ENCODE measurements around the gene DENND10. TPM values are rescaled to one million over a fixed set of nuclear protein-coding genes. Genes with fewer than 3 reads are reported as not detected.

The DENND10 gene
- total RNA-seq, 1 donor from 2014 or later, result 48.1 TPM

GRCh38 chr10:119162452-119163092 is 58.7 kb downstream of the DENND10 start:
- Mint-ChIP-seq H3K9me3 (no peaks in the 10 kb centered on the region), H3K27ac (ENCODE audit: unreplicated experiment) (peak overlapping the region; percentile 70), H3K27me3 (ENCODE audit: low read depth) (no peaks in the 10 kb centered on the region), H3K4me3 (peak overlapping the region; percentile 32), H3K36me3 (ENCODE audit: low read depth) (no peaks in the 10 kb centered on the region), H3K4me1 (peaks cover 28% of the 10 kb centered on the region)
- DNase-seq (ENCODE audit: low read depth, low spot score), result no peak
- TF ChIP-seq, protein P1, sequence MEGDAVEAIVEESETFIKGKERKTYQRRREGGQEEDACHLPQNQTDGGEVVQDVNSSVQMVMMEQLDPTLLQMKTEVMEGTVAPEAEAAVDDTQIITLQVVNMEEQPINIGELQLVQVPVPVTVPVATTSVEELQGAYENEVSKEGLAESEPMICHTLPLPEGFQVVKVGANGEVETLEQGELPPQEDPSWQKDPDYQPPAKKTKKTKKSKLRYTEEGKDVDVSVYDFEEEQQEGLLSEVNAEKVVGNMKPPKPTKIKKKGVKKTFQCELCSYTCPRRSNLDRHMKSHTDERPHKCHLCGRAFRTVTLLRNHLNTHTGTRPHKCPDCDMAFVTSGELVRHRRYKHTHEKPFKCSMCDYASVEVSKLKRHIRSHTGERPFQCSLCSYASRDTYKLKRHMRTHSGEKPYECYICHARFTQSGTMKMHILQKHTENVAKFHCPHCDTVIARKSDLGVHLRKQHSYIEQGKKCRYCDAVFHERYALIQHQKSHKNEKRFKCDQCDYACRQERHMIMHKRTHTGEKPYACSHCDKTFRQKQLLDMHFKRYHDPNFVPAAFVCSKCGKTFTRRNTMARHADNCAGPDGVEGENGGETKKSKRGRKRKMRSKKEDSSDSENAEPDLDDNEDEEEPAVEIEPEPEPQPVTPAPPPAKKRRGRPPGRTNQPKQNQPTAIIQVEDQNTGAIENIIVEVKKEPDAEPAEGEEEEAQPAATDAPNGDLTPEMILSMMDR (conservative IDR thresholded peaks at IDR 0.05), result no peak

DNA sequence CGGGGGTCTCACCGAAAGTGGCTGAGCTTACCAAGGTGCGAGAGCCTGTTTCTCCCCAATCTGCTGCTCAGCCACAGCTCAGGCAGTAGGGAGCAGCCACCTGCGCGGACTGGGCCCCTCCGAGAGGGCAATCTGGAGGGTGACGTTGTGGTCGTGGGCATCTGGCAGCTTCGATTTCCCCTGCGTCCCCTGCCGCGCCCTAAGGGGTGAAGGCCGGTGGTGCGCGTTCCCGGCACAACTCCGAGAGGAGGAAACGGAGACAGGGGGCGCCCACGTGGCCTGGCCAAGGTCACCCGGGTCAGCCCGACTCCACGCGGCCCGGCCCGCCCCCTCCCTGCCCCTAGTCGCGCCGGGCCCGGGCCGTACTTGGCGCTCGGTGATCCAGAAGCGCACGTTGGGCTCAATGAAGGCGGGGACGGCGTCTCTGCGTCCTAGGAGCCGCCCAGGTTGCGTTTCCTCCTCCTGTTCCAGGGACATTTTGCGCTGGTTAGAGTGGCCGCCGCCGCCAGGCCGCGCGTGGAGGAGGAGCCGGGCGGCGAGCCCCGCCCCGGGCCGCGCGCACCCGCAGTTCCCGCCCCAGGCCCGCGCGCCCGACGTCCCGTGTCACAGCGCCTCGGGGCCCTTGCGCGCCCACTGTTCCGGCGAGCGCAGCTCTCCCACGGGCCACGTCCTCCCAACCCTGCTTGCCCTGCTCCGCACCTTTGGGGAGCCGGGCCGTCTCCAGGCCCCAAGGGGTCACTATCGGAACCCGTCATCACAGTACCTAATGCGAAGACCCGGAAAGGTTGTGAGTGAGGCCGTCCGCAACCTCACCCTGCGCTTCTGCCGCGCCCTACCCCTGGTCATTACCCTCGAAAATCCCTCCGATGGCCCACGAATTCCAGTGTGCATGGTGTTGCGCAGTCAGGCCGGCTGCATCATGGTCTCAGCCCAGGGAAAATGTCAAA is 61.5 kb downstream of the DENND10 start, which contains the start of gene SFXN4:
SFXN4 (minus strand) TSS at position 544 of the 947 bp plus-strand sequence; CDS start at position 477, 67 bp downstream.
- Mint-ChIP-seq H3K27ac (ENCODE audit: unreplicated experiment) (peak within 1 kb of the TSS; percentile 87), H3K36me3 (ENCODE audit: low read depth) (peaks cover 11% of the 10 kb centered on the region), H3K27me3 (ENCODE audit: low read depth) (no peaks in the 10 kb centered on the region)

GRCh38 chr10:119166118-119166500 is 62.2 kb downstream of the DENND10 start:
- no peaks in the 10 kb centered on the region for H3K27me3 Mint-ChIP-seq (ENCODE audit: low read depth)
- peak overlapping the region; percentile 84 for H3K4me3 Mint-ChIP-seq
- TF ChIP-seq, protein P1 (conservative IDR thresholded peaks at IDR 0.05), result no peak
- no peaks in the 10 kb centered on the region for H3K9me3 Mint-ChIP-seq
- H3K36me3 Mint-ChIP-seq (ENCODE audit: low read depth), result peaks cover 11% of the 10 kb centered on the region
- no peak overlapping the region for H3K27ac Mint-ChIP-seq (ENCODE audit: unreplicated experiment)
- DNase-seq (ENCODE audit: low read depth, low spot score), result no peak
- peaks cover 28% of the 10 kb centered on the region for H3K4me1 Mint-ChIP-seq

More for the DNA sequence above, 61.5 kb downstream of the DENND10 start, which contains the start of gene SFXN4:
- peaks cover 28% of the 10 kb centered on the region for H3K4me1 Mint-ChIP-seq
- peak within 1 kb of the TSS; percentile 84 for H3K4me3 Mint-ChIP-seq
- H3K9me3 Mint-ChIP-seq, result no peaks in the 10 kb centered on the region
- TF ChIP-seq, protein P1 (conservative IDR thresholded peaks at IDR 0.05), result no peak
- peak; percentile 59 for DNase-seq (ENCODE audit: low read depth, low spot score)

DNA sequence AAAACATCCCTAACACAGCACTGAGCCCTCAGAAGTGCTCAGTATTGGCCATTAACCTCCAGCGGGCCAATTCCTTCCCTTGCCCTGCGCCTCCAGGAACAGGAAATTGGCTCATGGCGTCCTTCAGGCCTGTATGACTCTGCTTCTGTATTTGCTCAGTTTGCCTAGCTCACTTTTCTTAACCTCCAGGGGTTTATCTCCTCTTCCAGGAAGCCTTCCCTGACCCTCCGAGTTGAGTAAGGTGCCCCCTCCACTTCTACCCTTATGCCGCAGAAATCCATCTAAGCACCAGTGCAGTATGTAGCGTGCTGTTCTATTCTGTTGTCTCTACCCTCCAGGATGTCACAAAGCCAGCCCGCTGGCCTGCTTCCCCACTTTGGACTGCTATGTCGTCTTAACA is 62.7 kb downstream of the DENND10 start:
- H3K9me3 Mint-ChIP-seq, result no peaks in the 10 kb centered on the region
- peak overlapping the region; percentile 84 for H3K4me3 Mint-ChIP-seq
- no peaks in the 10 kb centered on the region for H3K27me3 Mint-ChIP-seq (ENCODE audit: low read depth)
- peaks cover 11% of the 10 kb centered on the region for H3K36me3 Mint-ChIP-seq (ENCODE audit: low read depth)
- no peak for DNase-seq (ENCODE audit: low read depth, low spot score)
- TF ChIP-seq, protein P1 (conservative IDR thresholded peaks at IDR 0.05), result no peak
- peak overlapping the region; percentile 69 for H3K27ac Mint-ChIP-seq (ENCODE audit: unreplicated experiment)
- peaks cover 28% of the 10 kb centered on the region for H3K4me1 Mint-ChIP-seq

DNA sequence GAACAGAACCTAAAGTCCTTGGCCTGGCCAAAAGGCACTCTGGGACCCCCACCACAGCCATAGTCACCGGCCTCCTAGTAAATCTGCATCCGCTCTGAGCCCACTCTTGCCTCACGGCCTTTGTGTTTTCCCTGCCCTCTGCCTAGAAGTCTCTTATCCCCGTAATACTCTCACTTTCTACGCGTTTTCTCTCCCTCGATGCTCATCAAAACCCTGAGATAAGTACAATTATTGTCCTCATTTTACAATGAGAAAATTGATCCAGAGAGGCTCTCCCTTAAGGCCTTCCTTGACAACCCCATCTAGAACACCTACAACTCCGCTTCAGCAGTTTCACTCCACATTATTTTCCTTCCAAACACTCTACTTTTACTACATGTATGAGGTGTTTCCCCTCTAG is 63.1 kb downstream of the DENND10 start:
- Mint-ChIP-seq H3K4me3 (peak overlapping the region; percentile 84), H3K4me1 (peaks cover 25% of the 10 kb centered on the region), H3K9me3 (no peaks in the 10 kb centered on the region), H3K36me3 (ENCODE audit: low read depth) (peaks cover 11% of the 10 kb centered on the region), H3K27ac (ENCODE audit: unreplicated experiment) (peak overlapping the region; percentile 69), H3K27me3 (ENCODE audit: low read depth) (no peaks in the 10 kb centered on the region)
- no peak for DNase-seq (ENCODE audit: low read depth, low spot score)
- TF ChIP-seq, protein P1 (conservative IDR thresholded peaks at IDR 0.05), result no peak

Data from neural crest cell (in vitro differentiated cells).